C4-2B (cell line): Measurements from ENCODE around the gene HAND1.

Source experiments
- ZFX ChIP-seq: fragments of 450-650 bp; IDR thresholded peaks from 2 replicates; pipeline ENCODE4 v1.6.1; 2017
- TF ChIP-seq, protein P1 (sequence below): fragments of 450-650 bp; conservative IDR thresholded peaks from 2 replicates; pipeline ENCODE4 v1.5.1; 2017; ENCODE audit warnings: mild to moderate bottlenecking

DNA sequence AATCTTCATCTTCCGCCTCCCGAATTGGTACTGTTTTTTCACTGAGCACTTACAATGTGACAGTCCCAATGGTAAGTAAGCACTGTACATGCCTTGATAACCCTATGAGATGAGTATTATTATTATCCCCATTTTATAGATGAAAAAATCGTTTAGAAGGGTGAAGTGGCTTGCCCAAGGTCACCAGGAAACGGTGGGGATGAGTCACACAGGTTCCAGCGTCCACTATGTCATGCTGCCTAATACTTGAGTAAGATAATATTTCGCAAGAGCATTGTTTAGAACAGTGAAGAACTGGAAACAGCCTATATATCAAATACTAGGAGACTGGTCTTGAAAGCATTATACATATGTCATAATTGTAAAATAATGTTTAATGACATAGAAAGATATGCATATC is 12.9 kb downstream of the HAND1 start:
- TF ChIP-seq, protein P1, sequence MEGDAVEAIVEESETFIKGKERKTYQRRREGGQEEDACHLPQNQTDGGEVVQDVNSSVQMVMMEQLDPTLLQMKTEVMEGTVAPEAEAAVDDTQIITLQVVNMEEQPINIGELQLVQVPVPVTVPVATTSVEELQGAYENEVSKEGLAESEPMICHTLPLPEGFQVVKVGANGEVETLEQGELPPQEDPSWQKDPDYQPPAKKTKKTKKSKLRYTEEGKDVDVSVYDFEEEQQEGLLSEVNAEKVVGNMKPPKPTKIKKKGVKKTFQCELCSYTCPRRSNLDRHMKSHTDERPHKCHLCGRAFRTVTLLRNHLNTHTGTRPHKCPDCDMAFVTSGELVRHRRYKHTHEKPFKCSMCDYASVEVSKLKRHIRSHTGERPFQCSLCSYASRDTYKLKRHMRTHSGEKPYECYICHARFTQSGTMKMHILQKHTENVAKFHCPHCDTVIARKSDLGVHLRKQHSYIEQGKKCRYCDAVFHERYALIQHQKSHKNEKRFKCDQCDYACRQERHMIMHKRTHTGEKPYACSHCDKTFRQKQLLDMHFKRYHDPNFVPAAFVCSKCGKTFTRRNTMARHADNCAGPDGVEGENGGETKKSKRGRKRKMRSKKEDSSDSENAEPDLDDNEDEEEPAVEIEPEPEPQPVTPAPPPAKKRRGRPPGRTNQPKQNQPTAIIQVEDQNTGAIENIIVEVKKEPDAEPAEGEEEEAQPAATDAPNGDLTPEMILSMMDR = no peak
- no peak for TF ChIP-seq ZFX
